SK-N-SH (cell line): ENCODE results near the gene ANKRD10. TPM values are rescaled to one million over a fixed set of nuclear protein-coding genes. Genes with fewer than 3 reads are reported as not detected.

Experiments used
- CTCF ChIA-PET: fragments of 300-600, 350-600 bp; formaldehyde crosslinking; extraction: SDS; loops from one replicate; lab custom pipeline; 2021; lab: Yijun Ruan, JAX
- POLR2A ChIA-PET: fragments of 350-600 bp; sonication (Branson Sonifier 250); formaldehyde crosslinking; extraction: SDS; loops from one replicate; lab custom pipeline; 2020; ENCODE audit warnings: antibody characterized with exemption, inconsistent platforms; lab: Yijun Ruan, JAX
- DNase-seq: peaks from one replicate; pipeline ENCODE4 v3.0.0; 2012
- H2AFZ ChIP-seq: fragments of 200-600 bp; sonication (generic); 2 replicates; pipeline ENCODE4 v1.8.1; 2016; ENCODE audit warnings: antibody characterized with exemption, mild to moderate bottlenecking, low read depth
- H3F3A ChIP-seq: fragments of 200-600 bp; sonication (generic); replicated peaks from 2 replicates; pipeline ENCODE3; 2016; ENCODE audit warnings: antibody characterized with exemption, mild to moderate bottlenecking; ENCODE audit not compliant: insufficient read depth
- H3K27ac ChIP-seq, 2 experiments: fragments of 200-500 bp in 1 of 2; fragments of 200-600 bp in 1 of 2; sonication (Bioruptor generic) in 1 of 2; sonication (generic), shearing (Covaris generic) in 1 of 2; 2 replicates each; pipeline versions ENCODE4 v1.5.1 to v1.6.1; 2014 to 2016; ENCODE audit warnings: low read depth in 2 of 2, inconsistent platforms in 1 of 2, low read length in 1 of 2, mild to moderate bottlenecking in 1 of 2, mixed read lengths in 1 of 2
- H3K27me3 ChIP-seq: fragments of 200-600 bp; sonication (generic), shearing (Covaris generic); 2 replicates; pipeline ENCODE4 v1.6.1; 2016; ENCODE audit warnings: mixed run types; ENCODE audit not compliant: insufficient read depth
- H3K36me3 ChIP-seq, 2 experiments: fragments of 200-500 bp in 1 of 2; fragments of 200-600 bp in 1 of 2; sonication (Bioruptor generic) in 1 of 2; sonication (generic) in 1 of 2; replicated peaks in 1 of 2; 2 replicates each; pipeline versions ENCODE3 to v1.5.1; 2014 to 2016; ENCODE audit warnings: low read length in 1 of 2, mild to moderate bottlenecking in 1 of 2; ENCODE audit not compliant: insufficient read depth in 2 of 2, control insufficient read depth in 1 of 2
- H3K4me1 ChIP-seq, 2 experiments: fragments of 200-500 bp in 1 of 2; fragments of 200-600 bp in 1 of 2; sonication (Bioruptor generic) in 1 of 2; sonication (generic), shearing (Covaris generic) in 1 of 2; 2 replicates each; pipeline versions ENCODE4 v1.5.1 to v1.6.1; 2014 to 2016; ENCODE audit warnings: low read depth in 1 of 2, low read length in 1 of 2, mixed run types in 1 of 2; ENCODE audit not compliant: insufficient read depth in 2 of 2, control insufficient read depth in 1 of 2
- H3K4me2 ChIP-seq: fragments of 200-600 bp; sonication (generic), shearing (Covaris generic); 2 replicates; pipeline ENCODE4 v1.6.1; 2017; ENCODE audit warnings: mixed run types
- H3K4me3 ChIP-seq, 2 experiments: fragments of 200-500 bp in 1 of 2; fragments of 200-600 bp in 1 of 2; sonication (Bioruptor generic) in 1 of 2; sonication (generic), shearing (Covaris generic) in 1 of 2; 2 replicates each; pipeline versions ENCODE4 v1.5.1 to v1.8.1; 2014 to 2016; ENCODE audit warnings: low read depth in 2 of 2, inconsistent platforms in 1 of 2, low read length in 1 of 2, mild to moderate bottlenecking in 1 of 2, mixed read lengths in 1 of 2, moderate library complexity in 1 of 2
- H3K79me2 ChIP-seq: fragments of 200-600 bp; sonication (generic); 2 replicates; pipeline ENCODE4 v1.8.1; 2017; ENCODE audit warnings: mild to moderate bottlenecking; ENCODE audit not compliant: insufficient read depth
- H3K9ac ChIP-seq: fragments of 200-600 bp; sonication (generic); 2 replicates; pipeline ENCODE4 v1.6.1; 2017; ENCODE audit warnings: mixed run types
- H3K9me2 ChIP-seq: fragments of 200-600 bp; sonication (generic); 2 replicates; pipeline ENCODE4 v1.6.1; 2017; ENCODE audit warnings: mixed run types
- H3K9me3 ChIP-seq: fragments of 200-600 bp; sonication (generic); 2 replicates; pipeline ENCODE4 v1.6.1; 2017; ENCODE audit warnings: mixed run types, mild to moderate bottlenecking, moderate library complexity
- H4K20me1 ChIP-seq: fragments of 200-600 bp; sonication (generic); 2 replicates; pipeline ENCODE4 v1.6.1; 2017; ENCODE audit warnings: mild to moderate bottlenecking, mixed run types; ENCODE audit not compliant: insufficient read depth
- CHD2 ChIP-seq: fragments of 150-350 bp; IDR thresholded peaks from 2 replicates; pipeline ENCODE4 v1.6.1; 2018; ENCODE audit warnings: low read length; ENCODE audit not compliant: partially characterized antibody
- EP300 ChIP-seq, 2 experiments: IDR thresholded peaks; 2 replicates each; pipeline versions ENCODE4 v1.4.0 to v1.6.1; 2012; ENCODE audit warnings: borderline replicate concordance in 1 of 2, low read depth in 1 of 2, low read length in 1 of 2
- FOSL2 ChIP-seq: IDR thresholded peaks from 2 replicates; pipeline ENCODE4 v1.4.0; 2012; ENCODE audit warnings: low read depth, mild to moderate bottlenecking, moderate library complexity, borderline replicate concordance
- FOXJ3 ChIP-seq: sonication (generic); formaldehyde crosslinking; IDR thresholded peaks from 2 replicates; pipeline ENCODE4 v1.5.1; 2020; ENCODE audit warnings: mild to moderate bottlenecking, missing genetic modification reagents
- GABPA ChIP-seq: IDR thresholded peaks from 2 replicates; pipeline ENCODE4 v1.4.0; 2012; ENCODE audit warnings: low read depth, mild to moderate bottlenecking
- GATA2 ChIP-seq: sonication (generic); formaldehyde crosslinking; IDR thresholded peaks from 2 replicates; pipeline ENCODE4 v1.5.0; 2020; ENCODE audit warnings: mild to moderate bottlenecking, missing genetic modification reagents
- JUND ChIP-seq: IDR thresholded peaks from 2 replicates; pipeline ENCODE4 v1.4.0; 2012
- NRF1 ChIP-seq: IDR thresholded peaks from 2 replicates; pipeline ENCODE4 v1.6.1; 2012; ENCODE audit warnings: low read depth, mild to moderate bottlenecking, low read length
- RAD21 ChIP-seq: IDR thresholded peaks from 2 replicates; pipeline ENCODE4 v1.6.1; 2012; ENCODE audit warnings: mild to moderate bottlenecking, low read length
- SIN3A ChIP-seq: IDR thresholded peaks from 2 replicates; pipeline ENCODE4 v1.6.1; 2012; ENCODE audit warnings: low read depth, mild to moderate bottlenecking, low read length, moderate library complexity, borderline replicate concordance
- WGBS: methylation state at CpG from one replicate; pipeline ENCODE4 v1.1.6; 2017; ENCODE audit warnings: low lambda C conversion rate; 5-methylcytosine and 5-hydroxymethylcytosine counted together
- polyA plus RNA-seq, 3 experiments: library from polyadenylated mRNA; depleted of rRNA; stranded (reverse); fragments of >200 nt; gene quantifications; 2 replicates each; pipeline ENCODE4 v1.2.3, GENCODE V29; 2012
- TF ChIP-seq, protein P1 (sequence below): fragments of 150-350 bp; IDR thresholded peaks from 2 replicates; pipeline ENCODE4 v1.6.1; 2016; ENCODE audit warnings: mild to moderate bottlenecking, low read depth, low read length
- TF ChIP-seq, protein P2 (sequence below): IDR thresholded peaks from 2 replicates; pipeline ENCODE4 v1.6.1; 2012; ENCODE audit warnings: mild to moderate bottlenecking, low read depth, low read length, moderate library complexity

Gene ANKRD10
- polyA plus RNA-seq, 1 of the 3 experiments (the other 2 are of a cell fraction), result 53.2 TPM

DNA sequence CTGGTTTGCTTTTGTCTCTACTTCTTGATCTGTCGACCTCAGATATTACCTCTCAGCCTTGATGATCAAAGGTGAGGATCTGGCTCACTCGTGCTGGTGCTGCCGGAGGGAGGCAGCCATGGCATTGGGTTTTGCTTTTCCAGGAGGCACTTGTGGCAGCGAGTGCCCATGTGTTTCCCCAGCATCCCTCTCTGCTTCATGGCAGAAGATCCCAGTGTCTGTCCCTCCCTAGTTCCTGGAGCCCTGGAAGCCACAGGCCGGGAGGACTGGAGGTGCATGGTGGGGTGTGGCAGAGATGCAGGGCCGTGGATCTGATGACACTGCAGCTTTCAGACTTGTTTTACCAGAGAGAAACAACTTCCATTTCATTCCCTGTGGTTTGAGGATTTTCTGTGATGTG is 47.5 kb downstream of the ANKRD10 start:
- no peak overlapping the region for H3K4me2 ChIP-seq
- no peaks in the 10 kb centered on the region for H4K20me1 ChIP-seq
- no peaks in the 10 kb centered on the region for H3K79me2 ChIP-seq
- H3F3A ChIP-seq, result no peaks in the 10 kb centered on the region
- peaks cover 6 to 15% of the 10 kb centered on the region in 2 experiments; a peak in 3 of 4 replicates for H3K4me1 ChIP-seq
- no peak overlapping the region for H2AFZ ChIP-seq
- H3K27ac ChIP-seq, result no peak overlapping the region
- no peak overlapping the region for H3K4me3 ChIP-seq
- TF ChIP-seq JUND (no peak), FOSL2 (no peak), RAD21 (no peak), FOXJ3 (CRISPR knock-in tag) (no peak), CHD2 (no peak), GATA2 (CRISPR knock-in tag) (no peak)
- TF ChIP-seq, protein P1, sequence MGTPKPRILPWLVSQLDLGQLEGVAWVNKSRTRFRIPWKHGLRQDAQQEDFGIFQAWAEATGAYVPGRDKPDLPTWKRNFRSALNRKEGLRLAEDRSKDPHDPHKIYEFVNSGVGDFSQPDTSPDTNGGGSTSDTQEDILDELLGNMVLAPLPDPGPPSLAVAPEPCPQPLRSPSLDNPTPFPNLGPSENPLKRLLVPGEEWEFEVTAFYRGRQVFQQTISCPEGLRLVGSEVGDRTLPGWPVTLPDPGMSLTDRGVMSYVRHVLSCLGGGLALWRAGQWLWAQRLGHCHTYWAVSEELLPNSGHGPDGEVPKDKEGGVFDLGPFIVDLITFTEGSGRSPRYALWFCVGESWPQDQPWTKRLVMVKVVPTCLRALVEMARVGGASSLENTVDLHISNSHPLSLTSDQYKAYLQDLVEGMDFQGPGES, result no peak
- TF ChIP-seq, protein P2, sequence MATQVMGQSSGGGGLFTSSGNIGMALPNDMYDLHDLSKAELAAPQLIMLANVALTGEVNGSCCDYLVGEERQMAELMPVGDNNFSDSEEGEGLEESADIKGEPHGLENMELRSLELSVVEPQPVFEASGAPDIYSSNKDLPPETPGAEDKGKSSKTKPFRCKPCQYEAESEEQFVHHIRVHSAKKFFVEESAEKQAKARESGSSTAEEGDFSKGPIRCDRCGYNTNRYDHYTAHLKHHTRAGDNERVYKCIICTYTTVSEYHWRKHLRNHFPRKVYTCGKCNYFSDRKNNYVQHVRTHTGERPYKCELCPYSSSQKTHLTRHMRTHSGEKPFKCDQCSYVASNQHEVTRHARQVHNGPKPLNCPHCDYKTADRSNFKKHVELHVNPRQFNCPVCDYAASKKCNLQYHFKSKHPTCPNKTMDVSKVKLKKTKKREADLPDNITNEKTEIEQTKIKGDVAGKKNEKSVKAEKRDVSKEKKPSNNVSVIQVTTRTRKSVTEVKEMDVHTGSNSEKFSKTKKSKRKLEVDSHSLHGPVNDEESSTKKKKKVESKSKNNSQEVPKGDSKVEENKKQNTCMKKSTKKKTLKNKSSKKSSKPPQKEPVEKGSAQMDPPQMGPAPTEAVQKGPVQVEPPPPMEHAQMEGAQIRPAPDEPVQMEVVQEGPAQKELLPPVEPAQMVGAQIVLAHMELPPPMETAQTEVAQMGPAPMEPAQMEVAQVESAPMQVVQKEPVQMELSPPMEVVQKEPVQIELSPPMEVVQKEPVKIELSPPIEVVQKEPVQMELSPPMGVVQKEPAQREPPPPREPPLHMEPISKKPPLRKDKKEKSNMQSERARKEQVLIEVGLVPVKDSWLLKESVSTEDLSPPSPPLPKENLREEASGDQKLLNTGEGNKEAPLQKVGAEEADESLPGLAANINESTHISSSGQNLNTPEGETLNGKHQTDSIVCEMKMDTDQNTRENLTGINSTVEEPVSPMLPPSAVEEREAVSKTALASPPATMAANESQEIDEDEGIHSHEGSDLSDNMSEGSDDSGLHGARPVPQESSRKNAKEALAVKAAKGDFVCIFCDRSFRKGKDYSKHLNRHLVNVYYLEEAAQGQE, result no peak
- DNase-seq, result no peak
- no peaks in the 10 kb centered on the region for H3K9me2 ChIP-seq
- H3K27me3 ChIP-seq, result no peaks in the 10 kb centered on the region
- ChIA-PET POLR2A (interaction anchor here (0.5 kb wide), 1 partner anchor 152 kb away, joined by 3 read pairs; no protein-coding TSS in a partner anchor), CTCF (no interaction called here)
- no peaks in the 10 kb centered on the region for H3K36me3 ChIP-seq
- H3K9ac ChIP-seq, result no peak overlapping the region
- H3K9me3 ChIP-seq, result no peaks in the 10 kb centered on the region
- WGBS, result 83% methylated on average over 5 of the region's 6 CpGs

DNA sequence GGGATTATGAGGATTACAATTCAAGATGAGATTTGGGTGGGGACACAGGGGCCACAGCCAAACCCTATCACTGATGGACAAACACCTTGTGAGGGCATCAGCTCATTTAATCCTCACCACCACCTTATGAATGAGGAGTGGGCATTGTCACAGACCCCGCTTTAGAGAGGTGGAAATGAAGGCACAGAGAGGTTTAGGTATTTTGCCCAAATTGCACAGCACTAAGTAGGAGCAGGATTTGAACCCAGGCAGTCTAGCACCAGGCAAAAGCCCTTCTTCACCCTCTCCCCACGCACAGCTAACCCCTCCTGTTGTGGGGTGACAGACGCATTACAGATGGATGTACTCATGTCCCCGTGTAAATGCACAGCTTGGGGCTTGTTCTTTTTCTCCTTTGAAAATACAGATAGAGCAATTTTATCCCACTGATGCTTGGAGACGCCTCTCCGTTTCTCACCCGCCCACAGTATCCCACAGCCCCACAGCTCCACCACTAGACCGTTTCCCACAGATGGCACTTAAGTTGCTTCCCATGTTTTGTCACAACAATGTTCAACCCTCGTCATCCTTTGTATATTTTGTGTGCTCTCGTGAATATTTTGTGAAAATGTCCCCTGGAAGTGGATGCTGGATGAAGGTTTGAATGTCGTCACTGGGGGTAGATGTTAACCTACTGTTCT is 48.2 kb downstream of the ANKRD10 start:
- Histone ChIP-seq H3K9me3 (no peaks in the 10 kb centered on the region), H3K27me3 (no peaks in the 10 kb centered on the region), H3K9me2 (no peaks in the 10 kb centered on the region), H3K36me3 (no peaks in the 10 kb centered on the region), H3K4me3 (no peak overlapping the region), H4K20me1 (no peaks in the 10 kb centered on the region), H3K4me2 (no peak overlapping the region), H3F3A (no peaks in the 10 kb centered on the region), H3K4me1 (peaks cover 6 to 15% of the 10 kb centered on the region in 2 experiments; a peak in 3 of 4 replicates), H2AFZ (no peak overlapping the region), H3K27ac (no peak overlapping the region), H3K9ac (no peak overlapping the region), H3K79me2 (no peaks in the 10 kb centered on the region)
- TF ChIP-seq FOSL2, result no peak
- TF ChIP-seq GABPA, result no peak
- no peak for TF ChIP-seq EP300 (IDR thresholded peaks at IDR 0.05; ENCODE audit: borderline replicate concordance in 1 of 2, low read depth in 1 of 2, low read length in 1 of 2)
- no peak for TF ChIP-seq NRF1
- TF ChIP-seq SIN3A, result no peak
- POLR2A ChIA-PET, result no interaction called here
- CTCF ChIA-PET, result no interaction called here
- no peak for DNase-seq
- WGBS, result 66% methylated on average over 10 of the region's 11 CpGs
